GM21360 (cell line): ENCODE data around the gene OR2M5.
A peak's percentile ranks its signal among the peaks of the same experiment; 100 is the strongest.

Source experiments
- ATAC-seq: cut with Tn5 transposase; IDR thresholded peaks from one replicate; pipeline ENCODE4 v1.9.1; 2021; ENCODE audit warnings: mild to moderate bottlenecking, moderate library complexity; ENCODE audit not compliant: unreplicated experiment

Gene OR2M5

DNA sequence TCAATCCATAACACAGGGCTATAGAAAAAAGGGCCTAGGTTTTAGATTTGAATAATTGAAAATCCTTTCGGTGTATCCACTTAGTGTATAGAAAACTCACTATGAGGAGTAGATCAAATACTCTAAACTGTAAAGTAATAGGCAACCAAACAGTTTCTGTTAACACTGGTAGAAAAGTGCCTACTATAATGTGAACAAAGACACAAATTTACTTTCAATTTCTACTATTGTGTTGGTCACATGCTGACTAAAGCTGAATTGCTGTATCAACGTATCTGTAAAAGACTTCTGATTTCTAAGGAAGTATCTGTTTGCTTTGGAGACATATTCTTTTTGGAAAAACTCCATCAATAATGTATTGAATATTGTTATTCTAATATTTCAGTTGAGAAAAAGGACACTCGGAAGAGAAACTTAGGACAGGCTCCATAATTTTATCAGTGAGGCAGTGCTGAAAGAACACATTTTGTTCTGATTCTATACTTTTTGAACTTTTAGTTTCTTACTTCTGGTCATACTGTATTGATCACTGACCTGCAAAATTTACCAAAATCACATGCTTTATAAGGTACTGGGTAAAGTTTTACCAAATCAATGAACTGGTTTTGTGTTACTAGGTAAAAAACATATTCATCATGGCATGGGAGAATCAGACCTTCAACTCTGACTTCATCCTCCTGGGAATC, at the start of gene OR2M5:
TSS of gene OR2M5 (plus strand) at position 636 of the 686 bp plus-strand sequence. CDS start at position 636, 0 bp downstream.
- no peak for ATAC-seq

GRCh38 chr1:248098529-248098928, 46.4 kb upstream of the OR2M5 start:
- no peak for ATAC-seq

GRCh38 chr1:248102847-248103246, 42.1 kb upstream of the OR2M5 start:
- no peak for ATAC-seq

GRCh38 chr1:248111157-248111556, 33.8 kb upstream of the OR2M5 start:
- no peak for ATAC-seq

GRCh38 chr1:248114890-248115289, 30.1 kb upstream of the OR2M5 start:
- no peak for ATAC-seq

GRCh38 chr1:248127653-248128052, 17.3 kb upstream of the OR2M5 start:
- no peak for ATAC-seq

DNA sequence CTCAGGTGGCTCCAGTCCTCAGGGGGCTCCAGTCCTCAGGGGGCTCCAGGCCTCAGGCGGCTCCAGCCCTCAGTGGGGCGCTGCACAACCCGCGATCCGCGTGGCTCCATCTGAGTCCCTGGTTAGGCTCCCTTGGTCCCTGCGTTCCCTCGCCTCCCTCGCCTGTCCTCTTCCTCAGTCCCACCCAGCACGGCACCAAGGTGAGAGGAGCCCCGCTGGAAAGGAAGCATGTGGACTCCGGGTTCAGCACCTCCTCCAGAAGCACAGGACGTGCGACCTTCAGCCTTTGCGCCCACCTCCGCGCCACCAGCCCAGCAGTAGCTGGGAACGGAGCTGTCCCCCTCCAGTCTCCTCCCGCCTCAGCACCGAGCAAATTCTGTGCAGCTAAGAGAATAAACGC, 8.1 kb upstream of the OR2M5 start:
- ATAC-seq: no peak

DNA sequence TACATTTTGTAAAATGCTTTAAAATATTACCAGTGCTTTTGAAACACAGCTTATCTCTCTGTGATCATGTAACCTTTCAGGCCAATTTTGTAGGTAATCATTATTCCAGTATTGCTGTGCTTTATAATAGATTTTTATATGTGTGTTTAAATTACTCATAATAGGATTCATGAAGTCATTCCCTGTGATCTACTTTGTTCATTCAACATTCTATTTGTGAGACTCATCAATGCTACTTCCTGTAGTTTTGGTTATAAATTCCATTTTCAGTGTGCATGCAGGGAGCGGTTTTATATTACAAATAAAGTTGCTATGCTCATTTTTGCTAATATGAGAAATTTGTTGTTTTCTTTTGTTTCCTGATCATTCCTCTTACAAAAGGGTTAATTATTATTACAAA, 4.1 kb upstream of the OR2M5 start:
- no peak for ATAC-seq

- ATAC-seq: no peak
These were observed 1.6 kb upstream of the OR2M5 start for GRCh38 chr1:248143311-248143710.

- no peak for ATAC-seq
These were observed 7.3 kb downstream of the OR2M5 start for GRCh38 chr1:248152056-248152827.

GRCh38 chr1:248155927-248156326, 11.0 kb downstream of the OR2M5 start:
- ATAC-seq: no peak

GRCh38 chr1:248158758-248159157, 13.8 kb downstream of the OR2M5 start:
- ATAC-seq: no peak

- ATAC-seq: no peak
These were observed 19.1 kb downstream of the OR2M5 start for GRCh38 chr1:248164031-248164430.

- no peak for ATAC-seq
These were observed 20.2 kb downstream of the OR2M5 start for GRCh38 chr1:248165186-248165585.

GRCh38 chr1:248174521-248174920, 29.6 kb downstream of the OR2M5 start, which contains the start of gene OR2M2:
Gene OR2M2 (plus strand): TSS chr1:248174821. CDS start chr1:248179986, 5,165 bp downstream.
- ATAC-seq: no peak

- ATAC-seq: peak; percentile 52
These were observed 39.0 kb downstream of the OR2M5 start for GRCh38 chr1:248183996-248184395.

DNA sequence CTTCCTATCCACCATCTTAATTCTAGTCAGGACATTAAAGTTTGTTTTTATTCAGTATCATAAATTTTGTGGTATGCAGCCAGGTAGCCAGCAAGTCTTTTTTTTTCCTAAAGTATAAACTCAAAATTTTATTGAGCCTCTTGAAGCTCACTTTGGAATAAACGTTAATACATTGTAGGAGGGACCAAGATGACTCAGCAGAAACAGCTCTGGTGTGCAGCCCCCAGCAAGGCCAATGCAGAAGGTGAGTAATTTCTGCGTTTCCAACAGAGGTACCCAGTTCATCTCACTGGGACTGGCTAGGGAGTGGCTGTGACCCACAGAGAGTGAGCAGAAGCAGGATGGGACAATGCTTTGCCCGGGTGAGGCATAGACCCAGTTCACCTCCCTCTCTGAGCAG, 42.4 kb downstream of the OR2M5 start:
- ATAC-seq: no peak

DNA sequence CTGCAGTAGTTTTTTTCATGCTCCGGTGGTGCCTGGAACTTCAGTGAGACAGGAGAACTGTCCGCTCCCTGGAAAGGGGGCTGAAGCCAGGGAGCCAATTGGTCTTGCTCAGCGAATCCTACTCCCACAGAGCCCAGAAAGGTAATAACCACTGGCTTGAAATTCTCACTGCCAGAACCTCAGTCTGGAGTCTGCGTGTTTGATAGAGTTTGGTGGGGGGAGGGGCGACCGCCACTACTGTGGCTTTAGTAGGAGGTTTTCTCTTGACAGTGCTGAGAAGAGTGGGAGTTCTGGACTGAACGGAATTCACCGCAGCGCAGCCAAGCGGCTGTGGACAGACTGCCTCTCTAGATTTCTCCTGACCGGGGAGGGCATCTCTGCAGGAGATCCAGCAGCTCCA, 44.1 kb downstream of the OR2M5 start:
- no peak for ATAC-seq

- ATAC-seq: no peak
These were observed 49.2 kb downstream of the OR2M5 start for GRCh38 chr1:248194117-248194516.
